ENCODE measurements around the gene S100A1. TPM values are rescaled to one million over a fixed set of nuclear protein-coding genes. Genes with fewer than 3 reads are reported as not detected.

The S100A1 gene
- total and polyA plus RNA-seq, 2 of the 13 experiments (the other 11 are each of a cell fraction or from before 2014, with no cell fraction given) = 120 to 251 TPM

DNA sequence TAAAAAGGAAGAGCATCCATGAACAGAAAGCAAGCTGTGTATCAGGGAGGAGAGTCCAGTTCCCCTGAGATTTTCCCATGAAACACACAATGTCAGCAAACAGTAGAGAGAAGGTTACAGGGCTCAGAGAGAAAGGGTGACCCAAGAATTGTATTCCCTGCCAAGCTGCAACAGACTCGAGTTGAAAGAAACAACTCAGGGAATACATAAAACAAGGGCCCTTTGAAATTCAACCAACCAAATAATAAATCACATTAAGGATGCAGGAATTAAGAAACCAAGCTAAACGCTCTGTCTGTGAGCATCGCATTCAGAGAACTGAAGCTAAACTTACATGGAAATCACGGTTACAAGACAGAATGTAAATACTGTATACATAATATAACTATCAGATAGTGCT, 35.5 kb upstream of the S100A1 start (continued):
- TF ChIP-seq, protein P1, sequence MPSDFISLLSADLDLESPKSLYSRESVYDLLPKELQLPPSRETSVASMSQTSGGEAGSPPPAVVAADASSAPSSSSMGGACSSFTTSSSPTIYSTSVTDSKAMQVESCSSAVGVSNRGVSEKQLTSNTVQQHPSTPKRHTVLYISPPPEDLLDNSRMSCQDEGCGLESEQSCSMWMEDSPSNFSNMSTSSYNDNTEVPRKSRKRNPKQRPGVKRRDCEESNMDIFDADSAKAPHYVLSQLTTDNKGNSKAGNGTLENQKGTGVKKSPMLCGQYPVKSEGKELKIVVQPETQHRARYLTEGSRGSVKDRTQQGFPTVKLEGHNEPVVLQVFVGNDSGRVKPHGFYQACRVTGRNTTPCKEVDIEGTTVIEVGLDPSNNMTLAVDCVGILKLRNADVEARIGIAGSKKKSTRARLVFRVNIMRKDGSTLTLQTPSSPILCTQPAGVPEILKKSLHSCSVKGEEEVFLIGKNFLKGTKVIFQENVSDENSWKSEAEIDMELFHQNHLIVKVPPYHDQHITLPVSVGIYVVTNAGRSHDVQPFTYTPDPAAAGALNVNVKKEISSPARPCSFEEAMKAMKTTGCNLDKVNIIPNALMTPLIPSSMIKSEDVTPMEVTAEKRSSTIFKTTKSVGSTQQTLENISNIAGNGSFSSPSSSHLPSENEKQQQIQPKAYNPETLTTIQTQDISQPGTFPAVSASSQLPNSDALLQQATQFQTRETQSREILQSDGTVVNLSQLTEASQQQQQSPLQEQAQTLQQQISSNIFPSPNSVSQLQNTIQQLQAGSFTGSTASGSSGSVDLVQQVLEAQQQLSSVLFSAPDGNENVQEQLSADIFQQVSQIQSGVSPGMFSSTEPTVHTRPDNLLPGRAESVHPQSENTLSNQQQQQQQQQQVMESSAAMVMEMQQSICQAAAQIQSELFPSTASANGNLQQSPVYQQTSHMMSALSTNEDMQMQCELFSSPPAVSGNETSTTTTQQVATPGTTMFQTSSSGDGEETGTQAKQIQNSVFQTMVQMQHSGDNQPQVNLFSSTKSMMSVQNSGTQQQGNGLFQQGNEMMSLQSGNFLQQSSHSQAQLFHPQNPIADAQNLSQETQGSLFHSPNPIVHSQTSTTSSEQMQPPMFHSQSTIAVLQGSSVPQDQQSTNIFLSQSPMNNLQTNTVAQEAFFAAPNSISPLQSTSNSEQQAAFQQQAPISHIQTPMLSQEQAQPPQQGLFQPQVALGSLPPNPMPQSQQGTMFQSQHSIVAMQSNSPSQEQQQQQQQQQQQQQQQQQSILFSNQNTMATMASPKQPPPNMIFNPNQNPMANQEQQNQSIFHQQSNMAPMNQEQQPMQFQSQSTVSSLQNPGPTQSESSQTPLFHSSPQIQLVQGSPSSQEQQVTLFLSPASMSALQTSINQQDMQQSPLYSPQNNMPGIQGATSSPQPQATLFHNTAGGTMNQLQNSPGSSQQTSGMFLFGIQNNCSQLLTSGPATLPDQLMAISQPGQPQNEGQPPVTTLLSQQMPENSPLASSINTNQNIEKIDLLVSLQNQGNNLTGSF (CRISPR knock-in tag; IDR thresholded peaks at IDR 0.05) = no peak
- TF ChIP-seq, protein P2, sequence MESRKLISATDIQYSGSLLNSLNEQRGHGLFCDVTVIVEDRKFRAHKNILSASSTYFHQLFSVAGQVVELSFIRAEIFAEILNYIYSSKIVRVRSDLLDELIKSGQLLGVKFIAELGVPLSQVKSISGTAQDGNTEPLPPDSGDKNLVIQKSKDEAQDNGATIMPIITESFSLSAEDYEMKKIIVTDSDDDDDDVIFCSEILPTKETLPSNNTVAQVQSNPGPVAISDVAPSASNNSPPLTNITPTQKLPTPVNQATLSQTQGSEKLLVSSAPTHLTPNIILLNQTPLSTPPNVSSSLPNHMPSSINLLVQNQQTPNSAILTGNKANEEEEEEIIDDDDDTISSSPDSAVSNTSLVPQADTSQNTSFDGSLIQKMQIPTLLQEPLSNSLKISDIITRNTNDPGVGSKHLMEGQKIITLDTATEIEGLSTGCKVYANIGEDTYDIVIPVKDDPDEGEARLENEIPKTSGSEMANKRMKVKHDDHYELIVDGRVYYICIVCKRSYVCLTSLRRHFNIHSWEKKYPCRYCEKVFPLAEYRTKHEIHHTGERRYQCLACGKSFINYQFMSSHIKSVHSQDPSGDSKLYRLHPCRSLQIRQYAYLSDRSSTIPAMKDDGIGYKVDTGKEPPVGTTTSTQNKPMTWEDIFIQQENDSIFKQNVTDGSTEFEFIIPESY (CRISPR knock-in tag; IDR thresholded peaks at IDR 0.05) = no peak
- no peak for TF ChIP-seq ZBTB42 (CRISPR knock-in tag; IDR thresholded peaks at IDR 0.05)

DNA sequence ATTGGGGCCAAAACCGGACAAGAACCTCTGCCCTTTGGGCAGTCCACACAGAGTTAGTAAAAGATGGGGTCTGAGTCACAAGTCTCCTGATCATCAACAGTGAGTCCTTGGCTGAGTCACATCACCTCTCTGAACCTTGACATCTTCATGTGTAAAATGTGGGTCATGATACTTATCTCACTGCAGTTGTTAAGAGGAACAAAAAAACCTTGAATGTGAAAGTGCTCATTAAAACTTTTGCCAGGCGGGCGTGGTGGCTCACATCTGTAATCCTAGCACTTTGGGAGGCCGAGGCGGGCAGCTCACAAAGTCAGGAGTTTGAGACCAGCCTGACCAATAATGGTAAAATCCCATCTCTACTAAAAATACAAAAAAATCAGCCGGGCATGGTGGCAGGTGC, 31.0 kb upstream of the S100A1 start:
- in situ Hi-C loops (cut with HindIII; ENCODE audit: extremely low pct_ligation_motif_present, low pct_unique_long_range_greater_than_20kb) = no loop called here
- no peak for FAIRE-seq
- no peak overlapping the region for H3K27ac ChIP-seq (ENCODE audit: extremely low read length, insufficient read depth, low read length)
- H3K36me3 ChIP-seq (replicated peaks in 1 of 2; ENCODE audit: control insufficient read depth in 1 of 2, insufficient read depth in 2 of 2, low read length in 2 of 2) = no peaks in the 10 kb centered on the region
- ChIA-PET POLR2A (no interaction called here), CTCF (ENCODE audit: low intra/inter-chr PET ratio, low total read pairs) (no interaction called here)
- H4K20me1 ChIP-seq (ENCODE audit: insufficient read depth, low read length) = no peaks in the 10 kb centered on the region
- H3K27me3 ChIP-seq (ENCODE audit: control insufficient read depth in 1 of 2, insufficient read depth in 2 of 2, low read length in 2 of 2) = no peaks in the 10 kb centered on the region
- no peak overlapping the region for H3K9ac ChIP-seq (ENCODE audit: insufficient read depth, low read depth, low read length)
- H3K9me3 ChIP-seq (ENCODE audit: low read length) = no peaks in the 10 kb centered on the region
- no TSS peak for BruUV-seq (replicated peaks)
- DNase-seq (ENCODE audit: low spot score) = peak; percentile 42
- H3K79me2 ChIP-seq (ENCODE audit: insufficient read depth, low read length) = no peaks in the 10 kb centered on the region
- intact Hi-C loops (cut with micrococcal nuclease; ENCODE audit: unreplicated experiment) = no loop called here
- H3K4me2 ChIP-seq (ENCODE audit: low read depth, low read length) = no peak overlapping the region
- no peak overlapping the region for H3K4me3 ChIP-seq (replicated peaks in 1 of 3; ENCODE audit: insufficient read depth in 1 of 3, low read depth in 2 of 3, low read length in 3 of 3)
- H2AFZ ChIP-seq (ENCODE audit: low read length) = no peak overlapping the region
- WGBS (ENCODE audit: low lambda C conversion rate) = 33% methylated on average over 5 of the region's 6 CpGs
- H3K4me1 ChIP-seq (ENCODE audit: insufficient read depth, low read length) = peaks cover 12% of the 10 kb centered on the region; the same call in 1 of the 2 replicates
- TF ChIP-seq MYNN (CRISPR knock-in tag; IDR thresholded peaks at IDR 0.05; ENCODE audit: low read depth) = no peak
- peak; percentile 51; the same call in 1 of the 2 replicates for TF ChIP-seq FOSL2 (CRISPR knock-in tag; IDR thresholded peaks at IDR 0.05)
- TF ChIP-seq, protein P3, sequence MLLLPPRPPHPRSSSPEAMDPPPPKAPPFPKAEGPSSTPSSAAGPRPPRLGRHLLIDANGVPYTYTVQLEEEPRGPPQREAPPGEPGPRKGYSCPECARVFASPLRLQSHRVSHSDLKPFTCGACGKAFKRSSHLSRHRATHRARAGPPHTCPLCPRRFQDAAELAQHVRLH (CRISPR knock-in tag; IDR thresholded peaks at IDR 0.05; ENCODE audit: borderline replicate concordance, low read depth) = no peak
- no peak for ATAC-seq
